ENCODE data around the gene ZNF536. TPM values are rescaled to one million over a fixed set of nuclear protein-coding genes. Genes with fewer than 3 reads are reported as not detected.

Gene ZNF536
- total and polyA plus RNA-seq, 9 of the 15 experiments (the other 6 are each of a cell fraction or from before 2014, with no cell fraction given), result not detected

DNA sequence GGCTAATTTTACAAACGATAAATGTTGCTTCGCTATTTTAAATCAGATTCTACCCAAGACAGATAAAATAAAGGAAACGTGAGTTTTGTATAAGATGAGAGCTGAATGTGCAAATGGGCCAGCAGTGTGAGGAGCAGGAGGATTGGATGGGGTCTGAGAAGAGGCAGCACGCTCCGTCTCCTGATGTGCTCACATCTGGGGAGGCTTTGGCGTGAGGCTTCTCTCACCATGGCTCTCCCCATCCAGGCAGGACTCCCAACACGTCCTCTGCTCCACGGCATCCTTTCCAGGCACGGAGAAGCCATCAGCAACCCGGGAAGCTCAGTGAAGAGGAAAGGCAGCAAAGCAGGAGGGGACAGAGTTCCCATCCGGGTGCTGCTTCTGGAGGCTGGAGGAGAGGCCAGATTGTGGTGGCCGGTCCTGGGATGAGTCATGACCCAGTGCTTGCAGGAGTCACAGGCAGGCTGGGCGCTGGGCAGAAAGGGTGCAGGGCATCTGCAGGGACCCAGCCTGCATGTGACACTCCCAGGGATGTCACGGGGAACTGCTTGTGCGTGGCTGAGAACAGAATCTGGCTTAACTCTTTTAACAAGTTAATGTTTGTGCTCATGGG is 47.5 kb downstream of the ZNF536 start:
- 0% methylated on average over 15 of the region's 15 CpGs for WGBS (ENCODE audit: insufficient coverage, low coverage, missing lambda C conversion rate)
- Histone ChIP-seq H3K27me3 (ENCODE audit: control insufficient read depth in 2 of 2, insufficient read depth in 2 of 2, low read length in 2 of 2) (peaks cover 0 to 4% of the 10 kb centered on the region in 2 experiments; a peak in 3 of 5 replicates), H3K9ac (ENCODE audit: insufficient read depth in 1 of 2, low read depth in 2 of 2, low read length in 2 of 2) (no peak overlapping the region), H3K79me2 (ENCODE audit: control insufficient read depth, insufficient read depth, low read length) (no peaks in the 10 kb centered on the region), H3K4me1 (replicated peaks in 1 of 2; ENCODE audit: control insufficient read depth in 2 of 2, insufficient read depth in 2 of 2, low read length in 2 of 2) (no peaks in the 10 kb centered on the region), H3K4me2 (ENCODE audit: insufficient read depth, low read length) (no peak overlapping the region), H2AFZ (ENCODE audit: low read depth, low read length) (no peak overlapping the region), H3K27ac (ENCODE audit: extremely low read depth, low read depth, low read length) (no peak overlapping the region), H3K4me3 (no peak overlapping the region), H4K20me1 (replicated peaks; ENCODE audit: control insufficient read depth, insufficient read depth, low read length) (no peaks in the 10 kb centered on the region), H3K9me3 (replicated peaks; ENCODE audit: control insufficient read depth, insufficient read depth, low read depth, low read length) (no peaks in the 10 kb centered on the region), H3K36me3 (ENCODE audit: control insufficient read depth, insufficient read depth, low read length) (no peaks in the 10 kb centered on the region), H3K9me1 (ENCODE audit: control insufficient read depth, insufficient read depth, low read length) (no peaks in the 10 kb centered on the region)
- TF ChIP-seq KDM4B (IDR thresholded peaks at IDR 0.05; ENCODE audit: borderline replicate concordance in 2 of 2, low read depth in 1 of 2) (no peak), ELK3 (CRISPR knock-in tag; IDR thresholded peaks at IDR 0.05) (no peak), MAFK (IDR thresholded peaks at IDR 0.05; ENCODE audit: low read length) (no peak), SIX5 (IDR thresholded peaks at IDR 0.05; ENCODE audit: borderline replicate concordance in 1 of 2, insufficient read depth in 1 of 2, low read depth in 1 of 2, low read length in 2 of 2) (no peak), ARID1B (IDR thresholded peaks at IDR 0.05) (no peak), SMAD4 (CRISPR knock-in tag; conservative IDR thresholded peaks at IDR 0.05) (no peak), ZNF121 (CRISPR knock-in tag; conservative IDR thresholded peaks at IDR 0.05) (no peak), ZBTB40 (IDR thresholded peaks at IDR 0.05) (no peak), ZBTB40 (CRISPR knock-in tag; IDR thresholded peaks at IDR 0.05) (no peak), RBM39 (optimal IDR thresholded peaks at IDR 0.05; ENCODE audit: low read depth, low read length) (no peak), BRD9 (IDR thresholded peaks at IDR 0.05; ENCODE audit: low read depth, partially characterized antibody) (no peak), ZFP30 (CRISPR knock-in tag; IDR thresholded peaks at IDR 0.05; ENCODE audit: borderline replicate concordance) (no peak), CHCHD3 (CRISPR knock-in tag; IDR thresholded peaks at IDR 0.05) (no peak)
- intact Hi-C loops (cut with micrococcal nuclease), result no loop called here
- DNase-seq (ENCODE audit: extremely low read depth in 1 of 4, low spot score in 3 of 4), result no peak
- CTCF ChIA-PET (ENCODE audit: low intra/inter-chr PET ratio), result no interaction called here
- in situ Hi-C loops (cut with MboI), result no loop called here
- no peak for FAIRE-seq
- no TSS peak for BruUV-seq (replicated peaks)
- POLR2A ChIA-PET, result no interaction called here
- ATAC-seq, result no peak
